Brain microvascular endothelial cell (primary cell): Measurements from ENCODE around the gene DRAM1.
A peak's percentile ranks its signal among the peaks of the same experiment; 100 is the strongest.
"Not testable (repeated sequence)": the region's sequence is repeated elsewhere in the genome, so short reads cannot be mapped to it uniquely, and the experiment has no call there.

Experiments
- DNase-seq: peaks from one replicate; pipeline ENCODE4 v3.0.0-alpha.2; 2020
- H3K27ac ChIP-seq: fragments of 250-450 bp; sonication (Bioruptor Pico); 2 replicates; pipeline ENCODE4 v1.5.1; 2020; ENCODE audit warnings: mild to moderate bottlenecking, moderate library complexity
- H3K27me3 ChIP-seq: fragments of 250-450 bp; sonication (Bioruptor Pico); replicated peaks from 2 replicates; pipeline ENCODE4 v1.5.1; 2020; ENCODE audit warnings: mild to moderate bottlenecking
- H3K36me3 ChIP-seq: fragments of 250-450 bp; sonication (Bioruptor Pico); replicated peaks from 2 replicates; pipeline ENCODE4 v1.5.1; 2020; ENCODE audit warnings: mild to moderate bottlenecking
- H3K4me3 ChIP-seq: 2 replicates; pipeline ENCODE4 v1.5.1; 2011; ENCODE audit warnings: low read depth, mild to moderate bottlenecking, control low read depth, low read length, moderate library complexity
- in situ Hi-C: cut with HindIII; loops from 2 replicates; pipeline ENCODE4 v1.10.0; 2017; ENCODE audit warnings: low sequenced_read_pairs, low pct_ligation_motif_present
- TF ChIP-seq, protein P1 (sequence below): IDR thresholded peaks from 2 replicates; pipeline ENCODE4 v1.5.1; 2011; ENCODE audit warnings: low read depth, mild to moderate bottlenecking, moderate library complexity, low read length, control low read depth, inconsistent platforms; ENCODE audit errors: missing control alignments

DRAM1 gene

DNA sequence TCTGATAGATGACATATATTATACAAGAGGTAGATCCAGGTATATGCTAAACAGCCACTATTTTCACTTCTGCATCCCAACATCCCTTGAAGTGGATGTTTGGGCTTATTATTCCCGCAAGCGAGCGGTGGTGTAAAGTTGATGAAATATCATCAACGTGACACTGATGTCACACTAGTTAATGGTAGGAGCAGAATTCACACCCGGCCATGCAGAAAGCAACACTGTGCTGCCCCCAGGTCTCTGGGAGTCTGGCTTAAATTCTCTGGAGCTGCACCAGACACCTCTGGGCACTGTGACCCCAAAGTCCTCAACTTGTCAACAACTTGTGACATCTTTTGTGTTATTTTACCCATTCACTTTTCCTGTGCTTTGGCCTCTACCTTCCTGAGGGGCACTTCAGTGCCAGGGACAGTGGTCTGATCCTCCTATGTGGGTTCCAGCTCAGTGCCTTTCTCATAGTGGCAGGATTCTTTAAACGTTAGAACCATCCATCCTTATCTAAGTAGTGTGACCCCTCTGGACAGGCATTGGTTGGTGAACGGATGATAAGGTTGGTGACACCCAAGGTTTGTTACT lies 952 bp downstream of the DRAM1 start:
- H3K27me3 ChIP-seq = no peaks in the 10 kb centered on the region
- no peak for DNase-seq
- H3K4me3 ChIP-seq = peak overlapping the region; percentile 85
- TF ChIP-seq, protein P1, sequence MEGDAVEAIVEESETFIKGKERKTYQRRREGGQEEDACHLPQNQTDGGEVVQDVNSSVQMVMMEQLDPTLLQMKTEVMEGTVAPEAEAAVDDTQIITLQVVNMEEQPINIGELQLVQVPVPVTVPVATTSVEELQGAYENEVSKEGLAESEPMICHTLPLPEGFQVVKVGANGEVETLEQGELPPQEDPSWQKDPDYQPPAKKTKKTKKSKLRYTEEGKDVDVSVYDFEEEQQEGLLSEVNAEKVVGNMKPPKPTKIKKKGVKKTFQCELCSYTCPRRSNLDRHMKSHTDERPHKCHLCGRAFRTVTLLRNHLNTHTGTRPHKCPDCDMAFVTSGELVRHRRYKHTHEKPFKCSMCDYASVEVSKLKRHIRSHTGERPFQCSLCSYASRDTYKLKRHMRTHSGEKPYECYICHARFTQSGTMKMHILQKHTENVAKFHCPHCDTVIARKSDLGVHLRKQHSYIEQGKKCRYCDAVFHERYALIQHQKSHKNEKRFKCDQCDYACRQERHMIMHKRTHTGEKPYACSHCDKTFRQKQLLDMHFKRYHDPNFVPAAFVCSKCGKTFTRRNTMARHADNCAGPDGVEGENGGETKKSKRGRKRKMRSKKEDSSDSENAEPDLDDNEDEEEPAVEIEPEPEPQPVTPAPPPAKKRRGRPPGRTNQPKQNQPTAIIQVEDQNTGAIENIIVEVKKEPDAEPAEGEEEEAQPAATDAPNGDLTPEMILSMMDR = no peak
- H3K27ac ChIP-seq = peak overlapping the region; percentile 95
- in situ Hi-C loops = no loop called here
- peaks cover 5% of the 10 kb centered on the region for H3K36me3 ChIP-seq

DNA sequence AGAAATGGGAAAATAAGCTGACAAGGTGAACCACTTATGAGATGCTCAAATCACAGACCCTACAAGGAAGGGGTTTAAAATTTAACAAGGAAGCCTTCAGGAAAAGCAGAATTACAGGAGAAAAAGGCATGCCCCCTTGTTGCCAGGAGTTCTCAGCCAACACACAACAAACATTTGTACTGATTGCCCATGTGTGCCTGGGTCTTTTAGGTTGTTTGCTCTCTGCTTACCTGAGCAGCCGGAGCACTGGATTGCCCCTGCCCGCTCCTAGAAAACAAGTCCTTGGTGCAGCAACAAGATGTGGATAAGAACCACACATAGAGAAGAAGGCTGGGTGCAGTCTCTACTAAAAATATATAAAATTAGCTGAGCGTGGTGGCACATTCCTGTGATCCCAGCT lies 3.4 kb downstream of the DRAM1 start:
- in situ Hi-C loops = no loop called here
- H3K36me3 ChIP-seq = peaks cover 5% of the 10 kb centered on the region
- H3K27ac ChIP-seq = no peak overlapping the region
- TF ChIP-seq, protein P1 = no peak
- no peak for DNase-seq
- no peak overlapping the region for H3K4me3 ChIP-seq
- no peaks in the 10 kb centered on the region for H3K27me3 ChIP-seq

DNA sequence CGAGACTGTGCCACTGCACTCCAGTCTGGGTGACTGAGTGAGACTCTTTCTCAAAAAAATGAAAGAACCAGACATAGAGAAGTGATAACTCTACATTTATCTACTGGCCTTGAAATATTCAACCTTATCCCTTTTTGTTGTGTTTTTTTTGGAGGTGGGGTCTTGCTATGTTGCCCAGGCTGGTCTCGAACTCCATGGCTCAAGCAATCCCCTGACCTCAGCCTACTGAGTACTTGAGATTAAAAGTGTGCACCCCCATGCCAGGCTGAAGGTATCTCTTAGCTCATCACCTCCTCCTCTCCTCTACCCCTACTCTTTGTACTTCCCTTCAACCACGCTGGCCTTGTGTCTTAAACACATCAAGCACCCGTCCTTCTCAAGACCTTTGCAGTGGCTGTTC lies 3.8 kb downstream of the DRAM1 start:
- in situ Hi-C loops = no loop called here
- Histone ChIP-seq H3K27ac (no peak overlapping the region), H3K4me3 (no peak overlapping the region), H3K27me3 (no peaks in the 10 kb centered on the region), H3K36me3 (peaks cover 5% of the 10 kb centered on the region)
- no peak for DNase-seq
- TF ChIP-seq, protein P1 = no peak

DNA sequence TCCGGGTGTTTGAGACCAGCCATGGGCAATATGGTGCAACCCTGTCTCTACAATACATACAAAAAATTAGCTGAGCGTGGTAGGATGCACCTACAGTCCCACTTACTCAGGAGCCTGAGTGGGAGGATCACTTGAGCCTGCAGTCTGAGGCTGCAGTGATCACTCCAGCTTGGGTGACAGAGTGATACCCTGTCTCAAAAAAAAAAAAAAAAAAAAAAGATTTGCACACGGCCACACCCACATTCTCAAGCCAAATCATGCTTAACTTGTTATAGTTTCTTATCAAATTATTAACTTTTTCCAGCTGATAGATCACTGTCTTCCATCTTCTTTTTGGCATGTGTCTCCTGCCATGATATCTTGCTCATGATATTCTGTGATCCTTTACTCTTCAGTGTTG lies 6.8 kb downstream of the DRAM1 start:
- no peak overlapping the region for H3K4me3 ChIP-seq
- TF ChIP-seq, protein P1 = no peak
- no peak for DNase-seq
- in situ Hi-C loops = no loop called here
- H3K36me3 ChIP-seq = peaks cover 8% of the 10 kb centered on the region
- no peaks in the 10 kb centered on the region for H3K27me3 ChIP-seq
- no peak overlapping the region for H3K27ac ChIP-seq

DNA sequence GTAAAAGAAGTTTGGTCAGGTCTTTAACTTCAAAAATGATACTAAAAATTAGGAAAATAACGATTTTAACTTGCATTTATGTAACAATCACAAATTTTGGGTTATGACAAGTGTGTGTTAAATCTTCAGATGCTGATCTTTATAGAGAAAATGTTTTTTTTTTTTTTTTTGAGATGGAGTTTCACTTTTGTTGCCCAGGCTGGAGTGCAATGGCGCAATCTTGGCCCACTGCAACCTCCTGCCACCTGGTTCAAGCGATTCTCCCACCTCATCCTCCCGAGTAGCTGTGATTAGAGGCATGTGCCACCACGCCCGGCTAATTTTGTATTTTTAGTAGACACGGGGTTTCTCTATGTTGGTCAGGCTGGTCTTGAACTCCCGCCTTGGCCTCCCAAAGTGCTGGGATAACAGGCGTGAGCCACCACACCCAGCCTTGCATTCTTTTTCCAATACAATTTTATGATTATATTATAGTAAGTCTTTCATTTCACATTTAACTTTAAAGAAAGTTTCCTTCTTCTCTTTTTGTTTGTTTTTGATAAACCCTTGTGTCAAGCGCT lies 7.5 kb downstream of the DRAM1 start:
- DNase-seq, H3K4me3 ChIP-seq, in situ Hi-C loops, H3K27me3 ChIP-seq, H3K27ac ChIP-seq: not testable (repeated sequence)
- peaks cover 11% of the 10 kb centered on the region for H3K36me3 ChIP-seq

DNA sequence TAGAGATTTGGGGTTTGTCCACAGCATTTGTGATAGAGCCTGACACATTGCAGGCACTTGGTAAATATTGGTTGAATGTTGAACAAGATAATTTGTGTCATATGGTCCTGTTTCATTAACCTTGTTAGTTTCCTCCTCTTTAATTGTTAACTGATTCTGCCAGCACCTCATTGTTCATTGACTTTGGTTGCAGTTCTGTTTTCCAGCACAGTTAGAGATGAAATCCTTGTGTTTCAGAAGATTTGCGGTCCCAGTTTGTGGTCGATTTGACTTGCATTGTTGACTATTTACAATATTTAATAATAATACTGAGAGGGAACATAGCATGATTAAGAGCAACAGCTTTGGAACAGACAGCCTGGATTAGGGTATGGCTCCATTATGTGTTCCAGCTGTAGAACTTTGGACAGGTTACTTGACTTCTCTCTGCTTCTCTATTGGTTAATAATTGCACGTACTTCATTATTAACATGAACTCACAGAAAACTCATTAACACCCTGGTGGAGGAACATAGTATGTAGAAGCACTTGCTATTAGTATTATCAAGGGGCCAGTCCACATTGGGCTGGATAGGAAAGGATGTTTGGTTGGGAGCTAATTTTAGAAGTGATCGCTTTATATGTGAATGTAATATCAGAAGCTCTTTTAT lies 8.7 kb downstream of the DRAM1 start:
- in situ Hi-C loops = no loop called here
- TF ChIP-seq, protein P1 = no peak
- H3K27me3 ChIP-seq = no peaks in the 10 kb centered on the region
- no peak overlapping the region for H3K27ac ChIP-seq
- peaks cover 6% of the 10 kb centered on the region for H3K36me3 ChIP-seq
- H3K4me3 ChIP-seq = no peak overlapping the region
- no peak for DNase-seq
